Small intestine (tissue), 7 donors: ENCODE results near the gene ADAMTSL1. TPM values are rescaled to one million over a fixed set of nuclear protein-coding genes. Genes with fewer than 3 reads are reported as not detected.

Experiments used
- DNase-seq, 2 donors: peaks; one replicate each; pipeline versions ENCODE4 v3.0.0 to v3.0.0-alpha.2; 2013
- FAIRE-seq: peaks from 2 replicates; lab custom pipeline; 2012; peaks lifted over from hg19 to GRCh38; lab: Jason Lieb, UNC
- H3K27ac ChIP-seq, 3 donors: one replicate each; pipeline ENCODE4 v1.5.1; 2013; ENCODE audit warnings: low read length in 2 of 3, mild to moderate bottlenecking in 2 of 3, control low read depth in 1 of 3, inconsistent platforms in 1 of 3, low read depth in 1 of 3, moderate library complexity in 1 of 3
- H3K27me3 ChIP-seq, 3 donors: one replicate each; pipeline ENCODE4 v1.6.1; 2013; ENCODE audit warnings: low read length in 3 of 3, inconsistent platforms in 1 of 3; ENCODE audit not compliant: control insufficient read depth in 3 of 3, insufficient read depth in 3 of 3
- H3K36me3 ChIP-seq, 3 donors: one replicate each; pipeline ENCODE4 v1.6.1; 2013; ENCODE audit warnings: low read length in 3 of 3, inconsistent platforms in 1 of 3, low read depth in 1 of 3, mild to moderate bottlenecking in 1 of 3, moderate library complexity in 1 of 3; ENCODE audit not compliant: control insufficient read depth in 3 of 3, insufficient read depth in 2 of 3
- H3K4me1 ChIP-seq, 3 donors: one replicate each; pipeline ENCODE4 v1.6.1; 2013; ENCODE audit warnings: low read length in 2 of 3, inconsistent platforms in 1 of 3, low read depth in 1 of 3, mild to moderate bottlenecking in 1 of 3, moderate library complexity in 1 of 3; ENCODE audit not compliant: control insufficient read depth in 3 of 3, insufficient read depth in 2 of 3
- H3K4me3 ChIP-seq, 3 donors: one replicate each; pipeline ENCODE4 v1.5.1; 2013; ENCODE audit warnings: low read length in 3 of 3, control low read depth in 1 of 3, inconsistent platforms in 1 of 3, low read depth in 1 of 3, mild to moderate bottlenecking in 1 of 3, moderate library complexity in 1 of 3
- H3K9me3 ChIP-seq, 2 donors: one replicate each; pipeline ENCODE4 v1.6.1; 2013; ENCODE audit warnings: low read depth in 1 of 2, low read length in 1 of 2; ENCODE audit not compliant: control insufficient read depth in 2 of 2, insufficient read depth in 1 of 2
- WGBS, 3 donors: extraction: QIAGEN DNeasy Blood & Tissue Kit; methylation state at CpG; one replicate each; pipeline ENCODE4 v1.1.7; 2013; 5-methylcytosine and 5-hydroxymethylcytosine counted together
- polyA plus RNA-seq, 4 donors: library from polyadenylated mRNA; stranded (reverse) in 3 of 4; unstranded in 1 of 4; fragments of 200-250 nt in 3 of 4; fragments of 120-200 nt in 1 of 4; gene quantifications; one replicate each; pipeline versions ENCODE4 v1.2.1 to v1.2.3, GENCODE V29; 2013
- donor health status: healthy with polysubstance abuse.
- donor health status: control.
- donor health status: control.
- donor health status: Bipolar disorder and iron deficiency.
- donor health status: healthy.

ADAMTSL1 gene
- polyA plus RNA-seq, 4 donors: 0.97 to 1.6 TPM; not detected in 2

- 88 to 97% (median 92%) methylated on average over 1 of the region's 1 CpG for WGBS, 3 donors
- H3K9me3 ChIP-seq: no peaks in the 10 kb centered on the region
- FAIRE-seq: no peak
These were observed 413.6 kb downstream of the ADAMTSL1 start for GRCh38 chr9:18887546-18887945.

GRCh38 chr9:18888290-18888689 lies 414.3 kb downstream of the ADAMTSL1 start:
- H3K36me3 ChIP-seq: no peaks in the 10 kb centered on the region
- H3K4me1 ChIP-seq: no peaks in the 10 kb centered on the region
- FAIRE-seq (no peak), DNase-seq (no peak)
- no peak overlapping the region for H3K4me3 ChIP-seq
- WGBS, 3 donors: 68 to 89% (median 83%) methylated on average over 1 of the region's 1 CpG
- no peaks in the 10 kb centered on the region for H3K27me3 ChIP-seq
- no peaks in the 10 kb centered on the region for H3K9me3 ChIP-seq
- H3K27ac ChIP-seq: no peak overlapping the region

More at GRCh38 chr9:18887546-18887945, 413.6 kb downstream of the ADAMTSL1 start:
- Histone ChIP-seq H3K4me1 (no peaks in the 10 kb centered on the region), H3K36me3 (no peaks in the 10 kb centered on the region), H3K4me3 (no peak overlapping the region), H3K27me3 (no peaks in the 10 kb centered on the region), H3K27ac (no peak overlapping the region)
- no peak for DNase-seq

- H3K36me3 ChIP-seq: no peaks in the 10 kb centered on the region
- no peaks in the 10 kb centered on the region for H3K27me3 ChIP-seq
- no peaks in the 10 kb centered on the region for H3K9me3 ChIP-seq
- 95 to 98% (median 97%) methylated on average over 12 of the region's 12 CpGs for WGBS, 3 donors
- DNase-seq (no peak), FAIRE-seq (no peak)
- no peaks in the 10 kb centered on the region for H3K4me1 ChIP-seq
- H3K27ac ChIP-seq: no peak overlapping the region
- H3K4me3 ChIP-seq: no peak overlapping the region
These were observed 415.6 kb downstream of the ADAMTSL1 start for GRCh38 chr9:18889550-18889949.

- 27 to 56% (median 31%) methylated on average over 4 of the region's 4 CpGs for WGBS, 3 donors
- DNase-seq (no peak), FAIRE-seq (no peak)
- H3K4me1 ChIP-seq: no peaks in the 10 kb centered on the region
- peaks cover 0 to 2% of the 10 kb centered on the region in 2 donors for H3K9me3 ChIP-seq
- H3K4me3 ChIP-seq: no peak overlapping the region
- no peaks in the 10 kb centered on the region for H3K27me3 ChIP-seq
- no peaks in the 10 kb centered on the region for H3K36me3 ChIP-seq
- no peak overlapping the region for H3K27ac ChIP-seq
These were observed 416.4 kb downstream of the ADAMTSL1 start for GRCh38 chr9:18890372-18890771.

- Histone ChIP-seq H3K27ac (no peak overlapping the region), H3K4me3 (no peak overlapping the region), H3K27me3 (no peaks in the 10 kb centered on the region), H3K9me3 (peaks cover 0 to 16% of the 10 kb centered on the region in 2 donors), H3K4me1 (no peaks in the 10 kb centered on the region), H3K36me3 (no peaks in the 10 kb centered on the region)
- DNase-seq: no peak
- WGBS, 3 donors: 88 to 92% (median 89%) methylated on average over 5 of the region's 5 CpGs
- FAIRE-seq: no peak
These were observed 418.2 kb downstream of the ADAMTSL1 start for GRCh38 chr9:18891946-18892670.

- no peaks in the 10 kb centered on the region for H3K27me3 ChIP-seq
- no peak for FAIRE-seq
These were observed 419.1 kb downstream of the ADAMTSL1 start for GRCh38 chr9:18893046-18893445.

GRCh38 chr9:18893491-18893890 lies 419.5 kb downstream of the ADAMTSL1 start:
- Histone ChIP-seq H3K4me1 (no peaks in the 10 kb centered on the region), H3K27ac (no peak overlapping the region), H3K4me3 (no peak overlapping the region), H3K27me3 (no peaks in the 10 kb centered on the region), H3K36me3 (no peaks in the 10 kb centered on the region), H3K9me3 (peaks cover 0 to 20% of the 10 kb centered on the region in 2 donors)
- WGBS, 3 donors: 86 to 100% (median 95%) methylated on average over 1 of the region's 1 CpG
- FAIRE-seq (no peak), DNase-seq (no peak)

More at GRCh38 chr9:18893046-18893445, 419.1 kb downstream of the ADAMTSL1 start:
- peaks cover 0 to 20% of the 10 kb centered on the region in 2 donors for H3K9me3 ChIP-seq
- H3K4me3 ChIP-seq: no peak overlapping the region
- 73 to 80% (median 76%) methylated on average over 4 of the region's 4 CpGs for WGBS, 3 donors
- no peak for DNase-seq
- H3K27ac ChIP-seq: no peak overlapping the region
- H3K36me3 ChIP-seq: no peaks in the 10 kb centered on the region
- no peaks in the 10 kb centered on the region for H3K4me1 ChIP-seq

- Histone ChIP-seq H3K27ac (no peak overlapping the region), H3K4me3 (no peak overlapping the region), H3K9me3 (peaks cover 0 to 20% of the 10 kb centered on the region in 2 donors), H3K36me3 (no peaks in the 10 kb centered on the region), H3K27me3 (no peaks in the 10 kb centered on the region), H3K4me1 (no peaks in the 10 kb centered on the region)
- FAIRE-seq (no peak), DNase-seq (no peak)
These were observed 422.1 kb downstream of the ADAMTSL1 start for GRCh38 chr9:18896004-18896403.
